SK-N-SH treated with all-trans-retinoic acid at 6 μM for 48 hours (cell line): ENCODE measurements around the gene PCP4.

Experiments
- ATAC-seq: fragments of 200-7000 bp; cut with Tn5 transposase; 3 replicates; pipeline ENCODE4 v1.9.1; 2020; ENCODE audit warnings: mild to moderate bottlenecking, moderate library complexity
- ARNTL ChIP-seq: fragments of 450-650 bp; formaldehyde crosslinking; IDR thresholded peaks from 2 replicates; pipeline ENCODE4 v1.5.0; 2020; ENCODE audit warnings: low read depth, mild to moderate bottlenecking, moderate library complexity, borderline replicate concordance
- CREB5 ChIP-seq: fragments of 250-450 bp; sonication (Bioruptor Pico); IDR thresholded peaks from 2 replicates; pipeline ENCODE4 v1.5.1; 2020; ENCODE audit warnings: low read depth, mild to moderate bottlenecking, moderate library complexity
- CSDC2 ChIP-seq: fragments of 250-450 bp; sonication (Bioruptor Pico); IDR thresholded peaks from 2 replicates; pipeline ENCODE4 v1.5.0; 2020; ENCODE audit warnings: mild to moderate bottlenecking, moderate library complexity
- CSRNP3 ChIP-seq: fragments of 250-450 bp; sonication (Bioruptor Pico); IDR thresholded peaks from 2 replicates; pipeline ENCODE4 v1.5.1; 2021; ENCODE audit warnings: mild to moderate bottlenecking, moderate library complexity
- GLIS3 ChIP-seq: fragments of 250-450 bp; sonication (Bioruptor Pico); IDR thresholded peaks from 2 replicates; pipeline ENCODE4 v1.5.0; 2020; ENCODE audit warnings: mild to moderate bottlenecking, moderate library complexity
- ISL1 ChIP-seq: fragments of 250-450 bp; sonication (Bioruptor Pico); IDR thresholded peaks from 2 replicates; pipeline ENCODE4 v2.1.2; 2022; ENCODE audit warnings: mild to moderate bottlenecking, moderate library complexity
- POU6F1 ChIP-seq: fragments of 250-450 bp; sonication (Bioruptor Pico); IDR thresholded peaks from 2 replicates; pipeline ENCODE4 v1.8.0; 2021; ENCODE audit warnings: low read depth, mild to moderate bottlenecking, moderate library complexity, borderline replicate concordance
- PPARA ChIP-seq: fragments of 250-450 bp; sonication (Bioruptor Pico); IDR thresholded peaks from 2 replicates; pipeline ENCODE4 v1.5.0; 2020; ENCODE audit warnings: mild to moderate bottlenecking, borderline replicate concordance
- RARB ChIP-seq: fragments of 250-450 bp; sonication (Bioruptor Pico); IDR thresholded peaks from 2 replicates; pipeline ENCODE4 v1.8.0; 2021; ENCODE audit warnings: mild to moderate bottlenecking, moderate library complexity
- SNAI2 ChIP-seq: fragments of 250-450 bp; sonication (Bioruptor Pico); IDR thresholded peaks from 2 replicates; pipeline ENCODE4 v1.5.0; 2020; ENCODE audit warnings: mild to moderate bottlenecking, moderate library complexity
- TCF4 ChIP-seq: fragments of 250-450 bp; sonication (Bioruptor Pico); IDR thresholded peaks from 2 replicates; pipeline ENCODE4 v1.8.0; 2021; ENCODE audit warnings: mild to moderate bottlenecking, moderate library complexity, borderline replicate concordance
- ZC3H10 ChIP-seq: fragments of 250-450 bp; sonication (Bioruptor Pico); IDR thresholded peaks from 2 replicates; pipeline ENCODE4 v1.5.1; 2021; ENCODE audit warnings: mild to moderate bottlenecking, moderate library complexity
- ZFP3 ChIP-seq: fragments of 250-450 bp; sonication (Bioruptor Pico); IDR thresholded peaks from 2 replicates; pipeline ENCODE4 v1.5.0; 2020; ENCODE audit warnings: mild to moderate bottlenecking, moderate library complexity
- ZFP30 ChIP-seq: fragments of 450-650 bp; formaldehyde crosslinking; IDR thresholded peaks from 2 replicates; pipeline ENCODE4 v1.5.0; 2022; ENCODE audit warnings: mild to moderate bottlenecking, moderate library complexity
- ZNF565 ChIP-seq: fragments of 450-650 bp; formaldehyde crosslinking; conservative IDR thresholded peaks from 2 replicates; pipeline ENCODE4 v1.5.0; 2020; ENCODE audit warnings: low read depth, mild to moderate bottlenecking, moderate library complexity
- ZNF70 ChIP-seq: fragments of 450-650 bp; formaldehyde crosslinking; IDR thresholded peaks from 2 replicates; pipeline ENCODE4 v1.5.0; 2020; ENCODE audit warnings: mild to moderate bottlenecking, moderate library complexity
- ZNF8 ChIP-seq: fragments of 450-650 bp; formaldehyde crosslinking; IDR thresholded peaks from 2 replicates; pipeline ENCODE4 v1.5.0; 2020; ENCODE audit warnings: mild to moderate bottlenecking, moderate library complexity
- TF ChIP-seq, protein P1 (sequence below): fragments of 250-450 bp; sonication (Bioruptor Pico); IDR thresholded peaks from 2 replicates; pipeline ENCODE4 v1.8.0; 2020; ENCODE audit warnings: mild to moderate bottlenecking, moderate library complexity, borderline replicate concordance

PCP4 gene

DNA sequence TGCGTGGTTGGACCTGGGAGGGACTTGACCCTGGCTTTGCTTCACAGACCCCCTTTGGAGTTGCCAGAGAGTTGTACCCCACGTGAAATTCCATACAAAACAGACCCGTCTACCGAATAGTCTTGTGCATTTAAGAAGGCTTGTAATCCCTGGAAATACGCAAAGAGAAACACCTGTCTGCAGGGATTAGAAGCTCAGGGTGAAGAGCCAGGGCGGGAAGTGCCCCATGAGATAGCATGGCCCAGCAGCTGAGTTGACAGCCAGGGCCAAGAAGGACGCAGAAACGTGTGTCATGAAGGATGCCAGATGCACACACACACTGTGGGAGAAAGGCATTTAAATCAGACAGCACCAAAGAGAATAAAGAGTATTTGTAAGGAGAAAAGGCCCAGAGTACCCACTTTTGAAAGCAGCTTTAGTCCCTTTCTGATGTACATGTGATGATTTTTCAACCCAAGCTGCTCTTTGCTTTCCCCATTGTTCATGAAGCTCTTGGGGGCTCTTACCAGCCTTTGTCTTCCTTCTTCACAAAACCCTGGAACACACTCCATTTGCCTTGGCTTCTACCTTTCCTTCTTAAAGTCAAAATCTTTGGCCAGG, 46.6 kb downstream of the PCP4 start:
- no peak for ATAC-seq
- no peak for TF ChIP-seq ISL1 (CRISPR knock-in tag)
- TF ChIP-seq ZNF8 (CRISPR knock-in tag), result no peak
- TF ChIP-seq TCF4 (CRISPR knock-in tag), result no peak
- TF ChIP-seq ZFP30, result no peak
- no peak for TF ChIP-seq CSDC2 (CRISPR knock-in tag)
- no peak for TF ChIP-seq POU6F1 (CRISPR knock-in tag)
- TF ChIP-seq, protein P1, sequence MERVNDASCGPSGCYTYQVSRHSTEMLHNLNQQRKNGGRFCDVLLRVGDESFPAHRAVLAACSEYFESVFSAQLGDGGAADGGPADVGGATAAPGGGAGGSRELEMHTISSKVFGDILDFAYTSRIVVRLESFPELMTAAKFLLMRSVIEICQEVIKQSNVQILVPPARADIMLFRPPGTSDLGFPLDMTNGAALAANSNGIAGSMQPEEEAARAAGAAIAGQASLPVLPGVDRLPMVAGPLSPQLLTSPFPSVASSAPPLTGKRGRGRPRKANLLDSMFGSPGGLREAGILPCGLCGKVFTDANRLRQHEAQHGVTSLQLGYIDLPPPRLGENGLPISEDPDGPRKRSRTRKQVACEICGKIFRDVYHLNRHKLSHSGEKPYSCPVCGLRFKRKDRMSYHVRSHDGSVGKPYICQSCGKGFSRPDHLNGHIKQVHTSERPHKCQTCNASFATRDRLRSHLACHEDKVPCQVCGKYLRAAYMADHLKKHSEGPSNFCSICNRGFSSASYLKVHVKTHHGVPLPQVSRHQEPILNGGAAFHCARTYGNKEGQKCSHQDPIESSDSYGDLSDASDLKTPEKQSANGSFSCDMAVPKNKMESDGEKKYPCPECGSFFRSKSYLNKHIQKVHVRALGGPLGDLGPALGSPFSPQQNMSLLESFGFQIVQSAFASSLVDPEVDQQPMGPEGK (CRISPR knock-in tag), result no peak
- TF ChIP-seq ZNF70 (CRISPR knock-in tag), result no peak
- TF ChIP-seq ZNF565 (CRISPR knock-in tag), result no peak

DNA sequence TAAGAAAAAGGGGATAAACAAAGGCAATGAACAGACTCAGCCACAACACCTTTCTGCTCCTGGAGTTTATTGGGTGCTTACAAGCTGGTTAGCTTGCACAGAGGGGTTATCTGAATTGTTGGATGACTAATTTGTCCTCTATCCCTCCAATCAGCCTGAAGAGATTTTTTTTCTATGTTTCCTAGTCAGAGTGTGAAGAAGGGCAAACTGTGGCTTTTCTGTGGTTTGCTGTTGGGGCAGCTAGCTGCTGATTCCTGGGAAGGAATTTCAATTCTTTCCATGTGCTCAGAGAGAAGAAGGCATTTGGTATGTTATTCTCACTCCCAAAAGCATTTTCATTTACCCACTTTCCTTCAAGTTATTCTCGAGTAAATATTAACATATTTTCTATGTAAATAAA, 48.6 kb downstream of the PCP4 start:
- TF ChIP-seq SNAI2 (CRISPR knock-in tag) (no peak), POU6F1 (CRISPR knock-in tag) (no peak), ZNF8 (CRISPR knock-in tag) (no peak), ZNF70 (CRISPR knock-in tag) (no peak), ZNF565 (CRISPR knock-in tag) (no peak), TCF4 (CRISPR knock-in tag) (no peak), RARB (no peak)
- ATAC-seq, result no peak

- TF ChIP-seq ZFP3 (CRISPR knock-in tag), result no peak
- no peak for TF ChIP-seq CSRNP3 (CRISPR knock-in tag)
- no peak for ATAC-seq
These were observed 51.3 kb downstream of the PCP4 start for GRCh38 chr21:39918558-39918957.

GRCh38 chr21:39923476-39923875, 56.2 kb downstream of the PCP4 start:
- ATAC-seq, result no peak
- TF ChIP-seq, protein P1 (CRISPR knock-in tag), result no peak
- no peak for TF ChIP-seq CREB5
- TF ChIP-seq TCF4 (CRISPR knock-in tag), result no peak
- TF ChIP-seq GLIS3 (CRISPR knock-in tag), result no peak
- no peak for TF ChIP-seq CSRNP3 (CRISPR knock-in tag)
- TF ChIP-seq PPARA (CRISPR knock-in tag), result no peak
- no peak for TF ChIP-seq ZFP30
- TF ChIP-seq ARNTL, result no peak
- no peak for TF ChIP-seq ZFP3 (CRISPR knock-in tag)
- no peak for TF ChIP-seq SNAI2 (CRISPR knock-in tag)
- no peak for TF ChIP-seq ZC3H10 (CRISPR knock-in tag)
- no peak for TF ChIP-seq ZNF70 (CRISPR knock-in tag)
- TF ChIP-seq, all 23 proteins: peak for 0
